PC-9 (cell line): Measurements from ENCODE around the gene TDRD9. TPM values are rescaled to one million over a fixed set of nuclear protein-coding genes. Genes with fewer than 3 reads are reported as not detected.

Experiments
- BruUV-seq: library from RNA; stranded (reverse); fragments of 400-500 nt; replicated peaks from 2 replicates; lab custom pipeline; 2021; lab: Mats Ljungman, UMichigan
- CTCF ChIA-PET: fragments of 300-600 bp; sonication (Branson Sonifier 250); formaldehyde crosslinking; loops from one replicate; lab custom pipeline; 2022; ENCODE audit warnings: antibody characterized with exemption; lab: Charles Lee
- POLR2A ChIA-PET: fragments of 300-600 bp; sonication (Branson Sonifier 250); formaldehyde crosslinking; loops from one replicate; lab custom pipeline; 2022; ENCODE audit warnings: antibody characterized with exemption; ENCODE audit not compliant: unreplicated experiment; lab: Charles Lee
- DNase-seq, 2 experiments: peaks; one replicate each; pipeline versions ENCODE4 v3.0.0 to v3.0.0-alpha.2; 2015 to 2022; ENCODE audit warnings: mixed read lengths in 1 of 2
- H2AFZ ChIP-seq: fragments of 200-600 bp; sonication (generic); 2 replicates; pipeline ENCODE4 v1.8.1; 2017; ENCODE audit warnings: antibody characterized with exemption
- H3F3A ChIP-seq: fragments of 200-600 bp; sonication (generic); 2 replicates; pipeline ENCODE4 v1.8.1; 2017; ENCODE audit warnings: antibody characterized with exemption, mild to moderate bottlenecking, low read depth; ENCODE audit not compliant: insufficient read depth
- H3K27ac ChIP-seq: fragments of 200-600 bp; sonication (generic); 2 replicates; pipeline ENCODE4 v1.6.1; 2016; ENCODE audit warnings: mixed run types
- H3K27me3 ChIP-seq: fragments of 200-600 bp; sonication (generic); 2 replicates; pipeline ENCODE4 v1.6.1; 2016; ENCODE audit warnings: low read depth, mixed run types; ENCODE audit not compliant: insufficient read depth
- H3K36me3 ChIP-seq: fragments of 200-600 bp; sonication (generic); 2 replicates; pipeline ENCODE4 v1.6.1; 2016; ENCODE audit warnings: low read depth, mixed run types
- H3K4me1 ChIP-seq: fragments of 200-600 bp; sonication (generic); replicated peaks from 2 replicates; pipeline ENCODE4 v1.6.1; 2016; ENCODE audit warnings: mixed run types; ENCODE audit not compliant: insufficient read depth
- H3K4me2 ChIP-seq: fragments of 200-600 bp; sonication (generic); 2 replicates; pipeline ENCODE4 v1.6.1; 2017; ENCODE audit warnings: mixed run types
- H3K4me3 ChIP-seq: fragments of 200-600 bp; sonication (generic); 2 replicates; pipeline ENCODE4 v1.6.1; 2016; ENCODE audit warnings: mixed run types
- H3K79me2 ChIP-seq: fragments of 200-600 bp; sonication (generic); 2 replicates; pipeline ENCODE4 v1.6.1; 2017; ENCODE audit warnings: low read depth, mixed run types
- H3K9me2 ChIP-seq: fragments of 200-600 bp; sonication (generic); 2 replicates; pipeline ENCODE4 v1.8.1; 2017; ENCODE audit warnings: mild to moderate bottlenecking; ENCODE audit not compliant: insufficient read depth
- H3K9me3 ChIP-seq: fragments of 200-600 bp; sonication (generic); 2 replicates; pipeline ENCODE4 v1.8.1; 2016; ENCODE audit warnings: low read depth; ENCODE audit not compliant: insufficient read depth
- H4K20me1 ChIP-seq: fragments of 200-600 bp; sonication (generic); 2 replicates; pipeline ENCODE4 v1.8.1; 2017; ENCODE audit not compliant: insufficient read depth
- CTCF ChIP-seq: fragments of 200-600 bp; sonication (generic); conservative IDR thresholded peaks from 2 replicates; pipeline ENCODE4 v1.6.1; 2017; ENCODE audit warnings: mixed run types, antibody characterized with exemption, mild to moderate bottlenecking, moderate library complexity
- EZH2 ChIP-seq: fragments of 200-600 bp; sonication (generic); IDR thresholded peaks from 2 replicates; pipeline ENCODE4 v1.8.0; 2017; ENCODE audit warnings: antibody characterized with exemption, low read depth
- intact Hi-C: fragments of 100-400 bp; cut with micrococcal nuclease; formaldehyde crosslinking; loops from one replicate; pipeline ENCODE4 v1.10.0; 2022; ENCODE audit not compliant: unreplicated experiment
- total RNA-seq: library from RNA; stranded (reverse); gene quantifications from 2 replicates; pipeline ENCODE4 v1.2.3, GENCODE V29; 2021

Gene TDRD9
- total RNA-seq, 1 experiment from 2014 or later = 0.15 TPM

- H3K27me3 ChIP-seq = no peaks in the 10 kb centered on the region
- BruUV-seq = no TSS peak
- H3K79me2 ChIP-seq = no peaks in the 10 kb centered on the region
- no peaks in the 10 kb centered on the region for H3K4me1 ChIP-seq
- TF ChIP-seq EZH2 = no peak
- no peak for TF ChIP-seq CTCF
- H3K4me3 ChIP-seq = no peak overlapping the region
- no peaks in the 10 kb centered on the region for H3K9me3 ChIP-seq
- CTCF ChIA-PET = no interaction called here
- H3K4me2 ChIP-seq = no peak overlapping the region
- H2AFZ ChIP-seq = no peak overlapping the region
- H3K9me2 ChIP-seq = no peaks in the 10 kb centered on the region
- no peaks in the 10 kb centered on the region for H3K36me3 ChIP-seq
- POLR2A ChIA-PET = no interaction called here
- H3K27ac ChIP-seq = no peak overlapping the region
- intact Hi-C loops = no loop called here
- DNase-seq = no peak
- H4K20me1 ChIP-seq = no peaks in the 10 kb centered on the region
- no peaks in the 10 kb centered on the region for H3F3A ChIP-seq
These were observed 162.0 kb downstream of the TDRD9 start for GRCh38 chr14:104090071-104090748.

- H3K4me2 ChIP-seq = no peak overlapping the region
- DNase-seq = no peak
- no peaks in the 10 kb centered on the region for H3K36me3 ChIP-seq
- intact Hi-C loops = no loop called here
- no TSS peak for BruUV-seq
- no peaks in the 10 kb centered on the region for H3F3A ChIP-seq
- no peaks in the 10 kb centered on the region for H3K4me1 ChIP-seq
- no peaks in the 10 kb centered on the region for H3K9me3 ChIP-seq
- ChIA-PET POLR2A (no interaction called here), CTCF (no interaction called here)
- no peaks in the 10 kb centered on the region for H4K20me1 ChIP-seq
- no peak overlapping the region for H3K4me3 ChIP-seq
- no peaks in the 10 kb centered on the region for H3K9me2 ChIP-seq
- H3K27ac ChIP-seq = no peak overlapping the region
- H3K79me2 ChIP-seq = no peaks in the 10 kb centered on the region
- no peak overlapping the region for H2AFZ ChIP-seq
- TF ChIP-seq EZH2 = no peak
- peaks cover 5% of the 10 kb centered on the region; the same call in 1 of the 2 replicates for H3K27me3 ChIP-seq
These were observed 163.0 kb downstream of the TDRD9 start for GRCh38 chr14:104091061-104091926.

GRCh38 chr14:104091927-104092771, 163.9 kb downstream of the TDRD9 start:
- Histone ChIP-seq H3K4me1 (no peaks in the 10 kb centered on the region), H3K4me3 (no peak overlapping the region), H3K4me2 (no peak overlapping the region), H3K27me3 (peaks cover 6% of the 10 kb centered on the region; the same call in 1 of the 2 replicates), H3K79me2 (no peaks in the 10 kb centered on the region), H3K27ac (no peak overlapping the region), H4K20me1 (no peaks in the 10 kb centered on the region), H3K9me2 (no peaks in the 10 kb centered on the region), H3F3A (no peaks in the 10 kb centered on the region), H3K36me3 (no peaks in the 10 kb centered on the region), H3K9me3 (no peaks in the 10 kb centered on the region), H2AFZ (no peak overlapping the region)
- BruUV-seq = no TSS peak
- DNase-seq = no peak
- CTCF ChIA-PET = no interaction called here
- POLR2A ChIA-PET = no interaction called here
- TF ChIP-seq EZH2 (no peak), CTCF (no peak)
- intact Hi-C loops = no loop called here
